ENCODE results near the gene ITFG1. TPM values are rescaled to one million over a fixed set of nuclear protein-coding genes. Genes with fewer than 3 reads are reported as not detected.

Gene ITFG1
- total RNA-seq, 4 donors from 2014 or later, result 12.9 to 100 (median 60.8) TPM

GRCh38 chr16:47162670-47163420, 298.0 kb downstream of the ITFG1 start:
- H3K27ac ChIP-seq, result no peak overlapping the region
- TF ChIP-seq POLR2A (IDR thresholded peaks at IDR 0.05), result no peak
- TF ChIP-seq EP300 (IDR thresholded peaks at IDR 0.05; ENCODE audit: low read depth), result no peak
- no peak for TF ChIP-seq CTCF (IDR thresholded peaks at IDR 0.05)
- TF ChIP-seq POLR2AphosphoS5 (IDR thresholded peaks at IDR 0.05), result no peak
- in situ Hi-C loops (cut with MboI; ENCODE audit: low pct_ligation_motif_present in 1 of 4, low pct_unique_long_range_greater_than_20kb in 1 of 4, low sequenced_read_pairs in 3 of 4), result no loop called here
- no peaks in the 10 kb centered on the region for H3K4me1 ChIP-seq
- no peak overlapping the region for H3K4me3 ChIP-seq
- DNase-seq, result no peak
- no peaks in the 10 kb centered on the region for H3K9me3 ChIP-seq
- no peaks in the 10 kb centered on the region for H3K27me3 ChIP-seq
- WGBS, 2 donors (ENCODE audit: low coverage in 1 of 2), result 89 to 94% methylated on average over 8 to 10 of the region's 10 CpGs
- intact Hi-C loops (cut with DNase I; ENCODE audit: low total_unique reads), result no loop called here
- H3K36me3 ChIP-seq, result peaks cover 0 to 19% (median 4%) of the 10 kb centered on the region in 4 donors

- no peaks in the 10 kb centered on the region for H3K4me1 ChIP-seq
- H3K9me3 ChIP-seq, result no peaks in the 10 kb centered on the region
- intact Hi-C loops (cut with DNase I; ENCODE audit: low total_unique reads) (no loop called here), in situ Hi-C loops (cut with MboI; ENCODE audit: low pct_ligation_motif_present in 1 of 4, low pct_unique_long_range_greater_than_20kb in 1 of 4, low sequenced_read_pairs in 3 of 4) (no loop called here)
- TF ChIP-seq POLR2AphosphoS5 (IDR thresholded peaks at IDR 0.05), result no peak
- no peak for TF ChIP-seq CTCF (IDR thresholded peaks at IDR 0.05)
- no peak for TF ChIP-seq POLR2A (IDR thresholded peaks at IDR 0.05)
- DNase-seq, result no peak
- H3K36me3 ChIP-seq, result peaks cover 0 to 24% (median 7%) of the 10 kb centered on the region in 4 donors
- no peak overlapping the region for H3K4me3 ChIP-seq
- no peaks in the 10 kb centered on the region for H3K27me3 ChIP-seq
- H3K27ac ChIP-seq, result no peak overlapping the region
- 94 to 97% methylated on average over 4 of the region's 4 CpGs for WGBS, 2 donors (ENCODE audit: low coverage in 1 of 2)
Observed at GRCh38 chr16:47161464-47161863, 299.4 kb downstream of the ITFG1 start.

GRCh38 chr16:47160422-47160821, 300.4 kb downstream of the ITFG1 start:
- Histone ChIP-seq H3K4me3 (no peak overlapping the region), H3K27me3 (no peaks in the 10 kb centered on the region), H3K36me3 (peaks cover 0 to 24% (median 7%) of the 10 kb centered on the region in 4 donors), H3K27ac (no peak overlapping the region), H3K9me3 (no peaks in the 10 kb centered on the region), H3K4me1 (no peaks in the 10 kb centered on the region)
- TF ChIP-seq POLR2AphosphoS5 (IDR thresholded peaks at IDR 0.05) (no peak), POLR2A (IDR thresholded peaks at IDR 0.05) (no peak), CTCF (IDR thresholded peaks at IDR 0.05) (no peak), EP300 (IDR thresholded peaks at IDR 0.05; ENCODE audit: low read depth) (no peak)
- no peak for DNase-seq
- intact Hi-C loops (cut with DNase I; ENCODE audit: low total_unique reads), result no loop called here
- 95 to 100% methylated on average over 3 of the region's 3 CpGs for WGBS, 2 donors (ENCODE audit: low coverage in 1 of 2)
- in situ Hi-C loops (cut with MboI; ENCODE audit: low pct_ligation_motif_present in 1 of 4, low pct_unique_long_range_greater_than_20kb in 1 of 4, low sequenced_read_pairs in 3 of 4), result no loop called here

GRCh38 chr16:47158992-47159391, 301.9 kb downstream of the ITFG1 start:
- Histone ChIP-seq H3K36me3 (peaks cover 0 to 24% (median 7%) of the 10 kb centered on the region in 4 donors), H3K27ac (no peak overlapping the region)

More at GRCh38 chr16:47158992-47159391, 301.9 kb downstream of the ITFG1 start:
- in situ Hi-C loops (cut with MboI; ENCODE audit: low pct_ligation_motif_present in 1 of 4, low pct_unique_long_range_greater_than_20kb in 1 of 4, low sequenced_read_pairs in 3 of 4) (no loop called here), intact Hi-C loops (cut with DNase I; ENCODE audit: low total_unique reads) (no loop called here)
- Histone ChIP-seq H3K4me1 (no peaks in the 10 kb centered on the region), H3K27me3 (no peaks in the 10 kb centered on the region), H3K9me3 (no peaks in the 10 kb centered on the region), H3K4me3 (no peak overlapping the region)
- DNase-seq, result no peak
- TF ChIP-seq POLR2AphosphoS5 (IDR thresholded peaks at IDR 0.05) (no peak), EP300 (IDR thresholded peaks at IDR 0.05; ENCODE audit: low read depth) (no peak), POLR2A (IDR thresholded peaks at IDR 0.05) (no peak), CTCF (IDR thresholded peaks at IDR 0.05) (no peak)

Data from transverse colon (tissue), 4 donors.